OCI-M1 (cell line): ENCODE data around the gene HBS1L.

Source experiments
- DNase-seq: peaks from one replicate; lab custom pipeline; 2025; lab: John Stamatoyannopoulos, UW

The HBS1L gene

GRCh38 chr6:134999107-134999506 is 55.5 kb downstream of the HBS1L start:
- no peak for DNase-seq

- DNase-seq, result no peak
These were observed 57.3 kb downstream of the HBS1L start for GRCh38 chr6:134997133-134997995.

- peak; percentile 26 for DNase-seq
These were observed 59.1 kb downstream of the HBS1L start for GRCh38 chr6:134995536-134995935.

- DNase-seq, result no peak
These were observed 60.2 kb downstream of the HBS1L start for GRCh38 chr6:134994431-134994830.

GRCh38 chr6:134992155-134992554 is 62.5 kb downstream of the HBS1L start:
- DNase-seq, result no peak

GRCh38 chr6:134990262-134990661 is 64.4 kb downstream of the HBS1L start:
- DNase-seq, result no peak

- no peak for DNase-seq
These were observed 69.8 kb downstream of the HBS1L start for GRCh38 chr6:134984821-134985220.

GRCh38 chr6:134983823-134984222 is 70.8 kb downstream of the HBS1L start:
- no peak for DNase-seq

GRCh38 chr6:134982161-134982560 is 72.5 kb downstream of the HBS1L start:
- peak; percentile 46 for DNase-seq

GRCh38 chr6:134980846-134981245 is 73.8 kb downstream of the HBS1L start:
- DNase-seq, result peak; percentile 94

- DNase-seq, result no peak
These were observed 75.5 kb downstream of the HBS1L start for GRCh38 chr6:134979142-134979541.

- DNase-seq, result no peak
These were observed 80.3 kb downstream of the HBS1L start for GRCh38 chr6:134974370-134974769.

GRCh38 chr6:134967711-134968110 is 86.9 kb downstream of the HBS1L start:
- no peak for DNase-seq

- DNase-seq, result no peak
These were observed 90.0 kb downstream of the HBS1L start for GRCh38 chr6:134964451-134965203.

- no peak for DNase-seq
These were observed 92.2 kb downstream of the HBS1L start for GRCh38 chr6:134962421-134962820.

- DNase-seq, result no peak
These were observed 93.3 kb downstream of the HBS1L start for GRCh38 chr6:134961366-134961765.

GRCh38 chr6:134959603-134960002 is 95.0 kb downstream of the HBS1L start:
- DNase-seq, result no peak

- DNase-seq, result no peak
These were observed 97.9 kb downstream of the HBS1L start for GRCh38 chr6:134956676-134957075.

GRCh38 chr6:134956032-134956431 is 98.6 kb downstream of the HBS1L start:
- DNase-seq, result no peak

- no peak for DNase-seq
These were observed 100.2 kb downstream of the HBS1L start for GRCh38 chr6:134954272-134955000.

GRCh38 chr6:134951494-134952263 is 102.9 kb downstream of the HBS1L start:
- no peak for DNase-seq

- no peak for DNase-seq
These were observed 104.1 kb downstream of the HBS1L start for GRCh38 chr6:134950482-134950881.
